Measurements from ENCODE around the gene PATJ. TPM values are rescaled to one million over a fixed set of nuclear protein-coding genes. Genes with fewer than 3 reads are reported as not detected.

PATJ gene
- total RNA-seq, 1 experiment from 2014 or later: 48.8 TPM

- ATAC-seq: no peak
- Histone ChIP-seq H2AFZ (ENCODE audit: low read depth, low read length, poor library complexity, severe bottlenecking) (no peak overlapping the region), H3K79me2 (ENCODE audit: insufficient read depth, low read length) (peaks cover 88% of the 10 kb centered on the region), H3K27me3 (ENCODE audit: insufficient read depth, low read length) (no peaks in the 10 kb centered on the region), H3K4me3 (replicated peaks in 1 of 2; ENCODE audit: low read depth in 1 of 2, low read length in 2 of 2) (no peak overlapping the region), H3K4me1 (ENCODE audit: control insufficient read depth in 1 of 2, insufficient read depth in 2 of 2, low read length in 2 of 2) (peaks cover 18 to 24% of the 10 kb centered on the region in 2 experiments), H4K20me1 (ENCODE audit: insufficient read depth) (no peaks in the 10 kb centered on the region), H3K36me3 (ENCODE audit: control insufficient read depth in 1 of 2, insufficient read depth in 2 of 2, low read length in 2 of 2) (no peaks in the 10 kb centered on the region), H3K27ac (ENCODE audit: low read depth, low read length) (no peak overlapping the region), H3K4me2 (ENCODE audit: low read length) (no peak overlapping the region), H3K9ac (ENCODE audit: low read length) (no peak overlapping the region), H3K9me2 (ENCODE audit: insufficient read depth) (no peaks in the 10 kb centered on the region), H3K9me3 (ENCODE audit: control insufficient read depth in 1 of 2, insufficient read depth in 1 of 2, low read depth in 1 of 2, low read length in 2 of 2) (no peaks in the 10 kb centered on the region)
- no peak for TF ChIP-seq EZH2 (IDR thresholded peaks at IDR 0.05)
- TF ChIP-seq POLR2A (IDR thresholded peaks at IDR 0.05; ENCODE audit: borderline replicate concordance, extremely low read depth, insufficient read depth, insufficient read length): no peak
- TF ChIP-seq SRF (IDR thresholded peaks at IDR 0.05; ENCODE audit: low read depth): no peak
- TF ChIP-seq, protein P1, sequence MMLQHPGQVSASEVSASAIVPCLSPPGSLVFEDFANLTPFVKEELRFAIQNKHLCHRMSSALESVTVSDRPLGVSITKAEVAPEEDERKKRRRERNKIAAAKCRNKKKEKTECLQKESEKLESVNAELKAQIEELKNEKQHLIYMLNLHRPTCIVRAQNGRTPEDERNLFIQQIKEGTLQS (IDR thresholded peaks at IDR 0.05): no peak
- TF ChIP-seq ZNF274 (IDR thresholded peaks at IDR 0.05; ENCODE audit: low read depth, low read length): no peak
- TF ChIP-seq ELF1 (IDR thresholded peaks at IDR 0.05; ENCODE audit: borderline replicate concordance, low read depth): no peak
- no peak for TF ChIP-seq EZH2phosphoT487 (IDR thresholded peaks at IDR 0.05; ENCODE audit: borderline replicate concordance)
- TF ChIP-seq RAD21 (IDR thresholded peaks at IDR 0.05; ENCODE audit: low read depth): no peak
- TF ChIP-seq YY1 (IDR thresholded peaks at IDR 0.05; ENCODE audit: extremely low read depth, insufficient replicate concordance, low read depth, low read length): no peak
- no peak for TF ChIP-seq ZBTB33 (IDR thresholded peaks at IDR 0.05; ENCODE audit: extremely low read depth, insufficient replicate concordance, low read length)
- no peak for TF ChIP-seq SIN3A (IDR thresholded peaks at IDR 0.05; ENCODE audit: low read depth)
- no peak for TF ChIP-seq JUND (IDR thresholded peaks at IDR 0.05)
- ChIA-PET POLR2A (interaction anchor here (2.5 kb wide), 1 partner anchor 9 kb away, joined by 6 read pairs; no protein-coding TSS in a partner anchor), RAD21 (ENCODE audit: low non-redundant PET in 1 of 2, low total read pairs in 2 of 2, uncharacterized antibody in 2 of 2, unreplicated experiment in 2 of 2) (no interaction called here), CTCF (no interaction called here)
- intact Hi-C loops (cut with micrococcal nuclease): no loop called here
- no peak for DNase-seq (ENCODE audit: low read depth, low spot score)
- no TSS peak for BruUV-seq (replicated peaks)
Measured at GRCh38 chr1:61752921-61753389, 10.7 kb downstream of the PATJ start.
